ENCODE measurements around the gene HOXB5. TPM values are rescaled to one million over a fixed set of nuclear protein-coding genes. Genes with fewer than 3 reads are reported as not detected.

Gene HOXB5
- total RNA-seq, result 0.09 TPM in 1 of 2 replicates, not detected in the other

DNA sequence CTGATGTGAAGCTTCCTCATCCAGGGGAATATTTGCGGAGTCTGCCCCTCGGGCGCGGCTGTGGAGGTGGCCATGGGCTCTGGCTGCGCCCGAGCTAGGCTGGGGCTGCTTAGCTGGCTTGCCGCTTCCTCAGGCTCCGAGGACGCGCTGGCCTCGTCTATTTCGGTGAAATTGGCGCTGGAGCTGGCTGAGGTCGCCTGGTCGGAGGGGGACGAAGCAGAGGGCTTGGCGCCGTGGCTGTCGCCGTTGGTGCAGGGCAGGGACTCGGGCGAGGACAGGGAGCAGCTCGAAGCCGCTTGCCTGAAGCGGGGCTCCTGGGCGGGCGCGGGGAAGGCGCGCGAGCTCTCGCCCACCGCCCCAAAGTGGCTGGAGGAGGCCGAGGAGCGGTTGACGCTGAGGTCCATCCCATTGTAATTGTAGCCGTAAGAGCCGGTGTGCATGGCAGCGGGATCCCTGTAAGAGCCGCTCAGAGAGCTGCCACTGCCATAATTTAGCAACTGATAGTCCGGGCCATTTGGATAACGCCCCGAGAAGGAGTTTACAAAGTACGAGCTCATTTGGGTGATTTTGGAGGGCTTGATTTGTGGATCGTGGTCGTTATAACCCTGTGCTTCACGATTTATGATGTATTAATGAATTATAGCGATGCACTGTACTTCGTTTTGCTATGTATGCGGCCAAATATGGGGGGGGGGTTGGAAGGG is at the start of gene HOXB5:
Gene HOXB5, minus strand, starts transcription at position 654 of the 704 bp plus-strand sequence. Its CDS starts 97 bp downstream, at position 557.

DNA sequence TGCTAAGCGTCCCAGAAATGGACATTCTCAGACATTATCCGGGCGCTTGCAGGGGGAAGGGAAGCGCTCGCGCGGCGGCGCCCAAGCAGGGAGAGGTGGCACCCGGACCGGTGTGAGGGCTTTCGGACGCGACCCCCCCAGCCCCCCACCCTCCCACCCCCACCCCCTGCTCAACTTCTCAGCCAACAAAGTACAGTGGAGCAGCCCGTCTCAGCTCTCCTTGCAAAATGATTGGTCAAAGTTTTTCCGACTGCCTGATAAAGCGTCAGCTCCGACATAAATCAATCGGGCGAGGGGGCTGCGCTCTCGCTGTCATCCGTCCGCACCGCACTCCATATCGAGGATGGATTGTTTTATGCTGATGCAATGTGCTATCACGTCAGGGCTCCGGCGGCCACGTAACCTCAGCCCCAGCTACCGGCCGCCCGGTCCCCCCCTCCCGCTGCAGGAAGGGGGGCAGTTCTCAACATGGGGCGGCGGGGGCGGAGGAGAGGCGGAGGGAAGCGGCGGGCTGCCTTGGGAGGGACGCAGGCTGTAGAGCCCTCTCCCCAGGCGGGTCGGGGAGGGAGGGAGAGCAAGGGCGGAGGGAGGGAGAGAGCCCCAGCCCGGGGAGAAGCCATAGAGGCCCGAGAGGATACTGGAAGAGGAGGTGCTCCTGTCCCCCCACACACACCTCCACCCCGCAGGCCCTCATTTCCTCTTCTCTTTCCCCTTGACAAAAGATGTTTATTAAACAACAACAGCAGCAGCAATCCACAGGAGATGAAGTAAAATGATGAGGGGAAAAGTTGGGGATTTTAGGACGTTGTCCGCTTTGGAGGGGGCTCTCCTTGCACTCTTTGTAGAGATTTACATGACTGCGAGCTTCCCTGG is 32.9 kb upstream of the HOXB5 start, which contains the start of gene HOXB9:
Gene HOXB9, minus strand, starts transcription at position 114 of the 873 bp plus-strand sequence. Its CDS starts 89 bp downstream, at position 25.

DNA sequence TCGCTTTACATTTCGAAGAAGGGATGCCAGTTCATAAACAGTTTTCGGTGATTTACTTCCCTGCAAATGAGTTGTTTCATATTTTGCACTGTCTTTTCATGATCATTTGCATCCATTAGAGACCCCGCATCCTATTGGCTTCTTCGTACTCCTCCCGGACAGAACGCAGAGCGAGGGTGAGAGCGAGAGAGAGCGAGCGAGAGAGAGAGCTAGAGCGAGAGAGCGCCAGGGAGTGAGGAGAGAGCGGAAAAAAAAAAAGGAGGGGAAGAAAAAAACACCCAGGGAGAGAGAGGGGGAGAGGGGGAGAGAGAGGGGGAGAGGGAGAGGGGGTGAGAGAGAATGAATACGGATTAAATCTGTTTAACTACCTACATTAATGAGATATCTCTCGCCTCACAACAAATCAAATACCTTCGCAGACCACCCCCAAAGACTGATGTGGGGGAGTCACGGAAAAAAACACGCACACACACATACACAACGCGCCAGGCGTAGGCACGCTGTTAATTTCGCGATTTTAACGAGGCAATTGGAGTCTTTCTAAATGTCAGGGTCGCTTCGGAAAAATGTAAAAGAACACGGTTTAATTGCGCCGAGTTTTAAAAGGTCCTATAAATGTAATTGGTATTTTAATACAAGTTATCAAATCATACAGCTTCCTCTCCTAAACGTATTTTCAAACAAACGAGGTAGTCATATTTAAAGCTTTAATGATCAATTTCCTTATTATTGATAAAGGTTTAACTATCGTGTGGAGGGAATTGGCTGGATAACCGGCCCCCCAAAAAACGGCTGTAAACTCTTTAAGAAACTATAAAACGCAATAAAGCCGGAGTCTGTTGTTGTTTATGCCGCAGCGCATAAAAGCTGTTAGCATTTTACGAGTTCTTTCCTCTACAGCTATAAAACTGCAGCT is 21.7 kb upstream of the HOXB5 start, which contains the start of gene HOXB8:
Gene HOXB8, minus strand, starts transcription at position 246 of the 916 bp plus-strand sequence. CDS start 588 bp downstream, outside the sequence.

DNA sequence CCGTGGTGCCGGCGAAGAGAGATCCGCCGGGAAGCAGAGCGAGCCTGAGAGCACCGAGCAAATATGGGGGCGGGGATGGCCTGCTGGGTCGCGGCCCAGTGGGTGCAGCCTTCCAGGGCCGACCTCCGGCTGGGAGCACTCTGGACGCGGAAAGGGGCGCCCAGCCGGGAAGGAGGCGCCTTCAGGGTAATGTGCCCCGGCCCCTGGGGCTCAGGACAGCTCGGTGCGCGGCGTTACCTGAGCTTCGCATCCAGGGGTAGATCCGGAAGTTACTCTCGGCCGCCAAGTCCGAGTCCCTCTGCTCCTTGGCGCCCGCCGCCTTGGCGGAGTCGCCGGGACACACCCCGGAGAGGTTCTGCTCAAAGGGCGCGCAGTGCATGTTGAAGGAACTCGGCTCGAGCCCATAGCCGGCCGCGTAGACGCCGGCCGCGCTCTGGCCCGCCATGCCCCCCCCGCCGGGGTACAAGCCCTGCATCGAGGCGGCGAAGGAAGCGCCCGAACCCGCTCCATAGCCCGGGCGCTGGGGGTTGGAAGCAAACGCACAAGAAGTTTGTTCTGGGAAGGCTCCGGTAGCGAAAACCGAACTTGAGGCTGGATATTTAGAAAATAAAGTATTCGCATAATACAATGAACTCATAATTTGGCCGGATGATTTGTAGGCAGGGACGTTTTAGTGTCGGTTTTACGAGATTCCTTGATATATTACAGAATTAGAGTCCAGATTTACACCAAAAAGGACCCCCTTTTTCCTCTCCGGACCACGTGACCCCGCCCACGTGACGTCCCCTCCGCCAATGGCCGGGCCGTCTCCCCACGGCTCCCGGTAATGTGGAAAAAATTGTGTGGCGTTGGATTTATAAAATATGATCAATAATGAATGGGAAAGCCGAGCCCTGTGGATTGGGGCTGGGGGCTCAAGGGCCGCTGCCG is 17.0 kb upstream of the HOXB5 start, which contains the start of gene HOXB7:
Gene HOXB7, minus strand, starts transcription at position 736 of the 930 bp plus-strand sequence. Its CDS starts 99 bp downstream, at position 637.

DNA sequence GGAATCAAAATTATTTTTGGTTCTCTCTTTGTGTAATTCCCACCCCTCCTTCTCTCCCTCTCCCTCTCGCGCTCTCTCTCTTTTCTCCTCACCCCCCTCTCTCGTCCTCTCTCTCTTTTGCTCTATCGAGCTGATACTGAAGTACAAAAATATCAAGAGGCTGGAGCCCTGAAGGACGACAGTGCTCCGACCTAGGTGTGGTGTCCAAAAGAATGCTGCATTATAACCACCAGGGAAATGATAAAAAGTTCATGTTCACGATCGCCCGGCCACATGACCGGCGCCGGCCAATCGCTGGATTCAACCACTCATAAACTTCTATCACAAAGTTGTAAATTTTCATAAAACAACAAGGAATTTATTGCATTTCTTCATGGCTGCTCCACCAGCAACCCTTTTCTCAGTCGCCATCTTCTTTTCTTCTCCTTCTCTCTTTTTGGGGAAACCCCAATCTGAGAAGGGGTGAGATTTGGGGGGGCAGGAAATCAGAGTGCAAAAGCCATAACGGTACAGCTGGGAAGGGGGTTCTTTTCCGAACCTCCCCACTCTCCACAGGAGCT is 11.3 kb upstream of the HOXB5 start, which contains the start of gene HOXB6:
Gene HOXB6, minus strand, starts transcription at position 217 of the 560 bp plus-strand sequence. CDS start 6,836 bp downstream, outside the sequence.

DNA sequence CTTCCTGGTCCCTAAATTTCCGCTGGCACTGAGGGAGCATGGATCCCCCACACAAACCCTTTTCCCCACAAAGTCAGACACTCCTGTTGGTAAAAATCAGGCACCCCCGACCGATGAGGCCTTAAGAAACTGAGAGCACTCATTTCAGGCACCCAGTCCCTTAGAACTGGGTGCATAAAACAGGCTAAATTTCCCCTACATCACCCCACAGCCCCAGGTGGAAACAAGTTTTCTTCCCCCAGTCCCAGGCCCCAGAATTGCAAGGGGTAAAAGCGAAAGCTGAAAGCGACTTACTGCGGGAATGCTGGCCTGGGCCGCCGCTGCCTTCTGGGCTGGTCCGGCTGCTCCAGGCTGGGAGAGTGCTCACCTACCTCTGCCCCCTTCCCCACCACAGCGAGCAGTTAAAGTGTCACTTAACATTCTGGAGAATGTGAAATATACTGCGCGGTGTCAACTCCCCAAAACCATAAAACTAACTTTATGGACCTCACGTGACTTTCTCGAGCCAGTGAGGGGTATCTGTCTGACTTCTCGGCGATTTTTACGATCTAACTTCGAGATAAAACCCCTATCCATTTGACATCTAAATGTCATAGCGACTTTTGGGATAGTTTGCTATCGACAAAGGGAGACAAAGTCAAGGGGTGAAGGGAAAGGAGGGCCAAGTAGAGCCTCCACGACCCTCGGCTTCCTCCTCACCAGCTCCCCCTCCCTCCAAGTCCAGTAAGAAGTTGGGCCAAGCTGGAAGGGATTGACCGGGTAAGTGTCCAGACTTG is 3.6 kb downstream of the HOXB5 start, which contains the start of gene HOXB3:
Gene HOXB3, minus strand, starts transcription at position 411 of the 776 bp plus-strand sequence. CDS start 37,767 bp downstream, outside the sequence.

DNA sequence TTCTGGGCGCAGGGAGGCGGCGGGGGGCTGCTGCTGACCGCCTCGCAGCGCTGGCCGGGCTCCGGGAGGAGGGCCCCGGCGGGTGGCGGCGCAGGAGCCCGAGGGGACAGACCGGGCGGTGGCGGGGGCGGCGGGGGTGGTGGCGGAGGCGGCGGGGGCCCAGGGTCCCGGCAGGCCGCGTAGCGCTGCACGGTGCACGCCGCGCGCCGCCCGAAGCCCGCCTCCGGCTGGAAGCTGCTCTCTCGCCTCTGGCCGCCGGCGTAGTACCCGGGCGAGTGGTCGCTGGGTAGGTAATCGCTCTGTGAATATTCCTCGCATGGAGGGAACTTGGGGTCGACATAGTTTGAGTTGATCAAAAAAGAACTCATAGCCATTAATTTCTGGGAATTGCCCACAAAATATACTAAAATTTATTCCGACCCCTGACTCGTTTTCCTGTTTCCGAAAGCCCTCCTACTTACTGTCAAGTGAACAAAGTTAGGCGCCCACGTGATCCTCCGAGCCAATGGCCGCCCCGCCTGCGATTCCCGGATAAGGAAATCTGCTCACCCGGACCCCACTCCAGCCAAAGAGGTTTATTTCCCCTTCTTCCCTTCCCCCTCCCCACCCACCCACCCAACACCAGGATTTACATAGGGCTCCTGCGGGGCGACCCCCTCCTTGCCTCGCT is 15.5 kb downstream of the HOXB5 start, which contains the start of gene HOXB4:
Gene HOXB4, minus strand, starts transcription at position 405 of the 670 bp plus-strand sequence. Its CDS starts 31 bp downstream, at position 374.

DNA sequence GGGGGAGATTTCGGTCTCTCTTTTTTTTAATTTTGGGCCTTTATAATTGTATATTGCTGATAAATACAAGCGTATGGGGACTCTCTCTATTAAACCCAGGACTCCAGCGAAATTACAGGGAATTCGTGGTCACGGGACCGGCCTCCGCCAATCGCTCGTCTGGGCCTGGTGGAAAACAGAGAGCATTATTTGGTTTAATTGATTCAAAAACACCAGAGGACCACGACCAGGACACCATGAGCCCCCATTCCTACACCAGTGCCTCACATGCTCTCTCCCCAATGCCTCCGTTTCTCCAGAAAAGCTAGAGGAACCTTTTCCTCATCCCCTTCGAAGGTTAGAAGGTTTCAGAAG is 48.6 kb downstream of the HOXB5 start, which contains the start of gene HOXB2:
Gene HOXB2, minus strand, starts transcription at position 88 of the 354 bp plus-strand sequence. CDS start 198 bp downstream, outside the sequence.

Other genes starting within 250 kb of the HOXB5 start
- gene SKAP1, start 163.6 kb downstream of the HOXB5 start, total RNA-seq, result 0.28 TPM in 1 of 2 replicates, not detected in the other
- not detected in 2 replicates for gene HOXB1, start 62.8 kb downstream of the HOXB5 start, total RNA-seq
- 4.5 and 7.0 TPM in 2 replicates for gene HOXB2, start 48.7 kb downstream of the HOXB5 start, total RNA-seq
- 1.2 and 1.8 TPM in 2 replicates for gene HOXB4, start 15.4 kb downstream of the HOXB5 start, total RNA-seq
- 5.6 and 8.4 TPM in 2 replicates for gene HOXB3, start 3.5 kb downstream of the HOXB5 start, total RNA-seq
- 4.8 and 5.3 TPM in 2 replicates for gene HOXB6, start 11.2 kb upstream of the HOXB5 start, total RNA-seq
- 3.3 and 3.4 TPM in 2 replicates for gene HOXB7, start 17.2 kb upstream of the HOXB5 start, total RNA-seq
- under 0.01 and 0.97 TPM in 2 replicates for gene HOXB8, start 21.5 kb upstream of the HOXB5 start, total RNA-seq
- gene HOXB9, start 32.6 kb upstream of the HOXB5 start, total RNA-seq, result 0.30 and 0.92 TPM in 2 replicates
- not detected in 2 replicates for gene PRAC1, start 128.7 kb upstream of the HOXB5 start, total RNA-seq
- not detected in 2 replicates for gene PRAC2, start 129.4 kb upstream of the HOXB5 start, total RNA-seq
- gene HOXB13, start 135.0 kb upstream of the HOXB5 start, total RNA-seq, result under 0.01 TPM in 1 of 2 replicates, not detected in the other
- gene TTLL6, start 223.4 kb upstream of the HOXB5 start, total RNA-seq, result 0.18 and 1.2 TPM in 2 replicates
- 39.2 and 62.7 TPM in 2 replicates for gene CALCOCO2, start 237.3 kb upstream of the HOXB5 start, total RNA-seq